ENCODE measurements around the gene PODNL1.

GRCh38 chr19:13888281-13888680, 49.9 kb downstream of the PODNL1 start:
- TF ChIP-seq POLR2A (IDR thresholded peaks at IDR 0.05): no peak
- no peak for TF ChIP-seq CTCF (IDR thresholded peaks at IDR 0.05)
- no peak for TF ChIP-seq EP300 (IDR thresholded peaks at IDR 0.05)
